Renal cortical epithelial cell (primary cell): Measurements from ENCODE around the gene CD200R1. TPM values are rescaled to one million over a fixed set of nuclear protein-coding genes. Genes with fewer than 3 reads are reported as not detected.

Experiments
- DNase-seq: peaks from one replicate; pipeline ENCODE4 v3.0.0-alpha.2; 2011; ENCODE audit warnings: low read depth
- total RNA-seq: library from RNA; depleted of rRNA; stranded (reverse); fragments of >200 nt; gene quantifications from 2 replicates; pipeline ENCODE4 v1.2.3, GENCODE V29; 2014

The CD200R1 gene
- 0.17 TPM in 1 of 2 replicates, not detected in the other for total RNA-seq

- no peak for DNase-seq
Measured at GRCh38 chr3:112974894-112975293, at the start of gene CD200R1. TSS of gene CD200R1 (minus strand) at chr3:112975103. CDS start at chr3:112974857, 246 bp downstream.

GRCh38 chr3:113021471-113021870, 46.6 kb upstream of the CD200R1 start:
- no peak for DNase-seq

GRCh38 chr3:113019182-113020137, 44.6 kb upstream of the CD200R1 start:
- DNase-seq: peak; percentile 83

- DNase-seq: peak; percentile 53
Measured at GRCh38 chr3:113018536-113019181, 43.8 kb upstream of the CD200R1 start.

GRCh38 chr3:113013593-113013992, 38.7 kb upstream of the CD200R1 start:
- no peak for DNase-seq

GRCh38 chr3:113008117-113008516, 33.2 kb upstream of the CD200R1 start:
- DNase-seq: no peak

GRCh38 chr3:113006359-113007056, 31.6 kb upstream of the CD200R1 start:
- no peak for DNase-seq

GRCh38 chr3:113005611-113006010, 30.7 kb upstream of the CD200R1 start:
- no peak for DNase-seq

GRCh38 chr3:113002679-113003078, 27.8 kb upstream of the CD200R1 start:
- DNase-seq: no peak

- no peak for DNase-seq
Measured at GRCh38 chr3:113002037-113002436, 27.1 kb upstream of the CD200R1 start.

- DNase-seq: peak; percentile 41
Measured at GRCh38 chr3:113000691-113001090, 25.8 kb upstream of the CD200R1 start.

- DNase-seq: no peak
Measured at GRCh38 chr3:112995800-112996199, 20.9 kb upstream of the CD200R1 start.

GRCh38 chr3:112990672-112991602, 16.0 kb upstream of the CD200R1 start, which contains the start of gene GTPBP8:
TSS of gene GTPBP8 (plus strand) at chr3:112990984. CDS start at chr3:112991000, 16 bp downstream.
- DNase-seq: peak; percentile 84

GRCh38 chr3:112987710-112988334, 12.9 kb upstream of the CD200R1 start:
- no peak for DNase-seq

GRCh38 chr3:112984485-112984884, 9.6 kb upstream of the CD200R1 start:
- DNase-seq: peak; percentile 52

- DNase-seq: no peak
Measured at GRCh38 chr3:112982710-112983109, 7.8 kb upstream of the CD200R1 start.

- peak; percentile 33 for DNase-seq
Measured at GRCh38 chr3:112980080-112980479, 5.2 kb upstream of the CD200R1 start.

- peak; percentile 41 for DNase-seq
Measured at GRCh38 chr3:112979244-112979832, 4.4 kb upstream of the CD200R1 start.

GRCh38 chr3:112976953-112977352, 2.0 kb upstream of the CD200R1 start:
- DNase-seq: no peak

- DNase-seq: peak; percentile 45
Measured at GRCh38 chr3:112976001-112976400, 1.1 kb upstream of the CD200R1 start.
